Subcutaneous adipose tissue (tissue), 4 donors: ENCODE measurements around the gene ACOT12. TPM values are rescaled to one million over a fixed set of nuclear protein-coding genes. Genes with fewer than 3 reads are reported as not detected.

Experiments
- total RNA-seq, 4 donors: library from RNA; depleted of rRNA; stranded (reverse); fragments of >200 nt; gene quantifications; one replicate each; pipeline ENCODE4 v1.1.0, GENCODE V29; 2016
- TF ChIP-seq, protein P1 (sequence below): fragments of 450-650 bp; IDR thresholded peaks from one replicate; pipeline ENCODE4 v1.5.1; 2016; ENCODE audit warnings: low read depth, mild to moderate bottlenecking, control low read depth, antibody characterized with exemption, moderate library complexity

ACOT12 gene
- total RNA-seq, 4 donors from 2014 or later: not detected

DNA sequence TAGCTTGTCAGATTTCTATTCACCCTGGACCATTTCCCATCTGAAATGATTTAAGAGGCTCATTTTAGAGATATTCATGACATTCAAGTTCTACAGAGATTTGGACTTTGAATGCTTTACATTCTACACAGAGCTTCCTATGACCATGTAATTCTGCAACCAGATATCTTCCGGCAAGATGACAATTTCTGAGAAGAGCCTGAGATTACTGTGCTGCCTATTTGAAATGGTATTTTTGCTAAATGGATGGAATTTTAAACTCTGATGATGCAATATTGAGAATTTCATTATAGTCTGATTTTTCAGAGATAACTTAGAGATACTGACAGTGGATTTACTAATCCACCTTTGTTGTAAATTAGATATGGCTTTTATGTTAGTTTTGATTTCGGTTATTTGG lies 16.0 kb upstream of the ACOT12 start:
- TF ChIP-seq, protein P1, sequence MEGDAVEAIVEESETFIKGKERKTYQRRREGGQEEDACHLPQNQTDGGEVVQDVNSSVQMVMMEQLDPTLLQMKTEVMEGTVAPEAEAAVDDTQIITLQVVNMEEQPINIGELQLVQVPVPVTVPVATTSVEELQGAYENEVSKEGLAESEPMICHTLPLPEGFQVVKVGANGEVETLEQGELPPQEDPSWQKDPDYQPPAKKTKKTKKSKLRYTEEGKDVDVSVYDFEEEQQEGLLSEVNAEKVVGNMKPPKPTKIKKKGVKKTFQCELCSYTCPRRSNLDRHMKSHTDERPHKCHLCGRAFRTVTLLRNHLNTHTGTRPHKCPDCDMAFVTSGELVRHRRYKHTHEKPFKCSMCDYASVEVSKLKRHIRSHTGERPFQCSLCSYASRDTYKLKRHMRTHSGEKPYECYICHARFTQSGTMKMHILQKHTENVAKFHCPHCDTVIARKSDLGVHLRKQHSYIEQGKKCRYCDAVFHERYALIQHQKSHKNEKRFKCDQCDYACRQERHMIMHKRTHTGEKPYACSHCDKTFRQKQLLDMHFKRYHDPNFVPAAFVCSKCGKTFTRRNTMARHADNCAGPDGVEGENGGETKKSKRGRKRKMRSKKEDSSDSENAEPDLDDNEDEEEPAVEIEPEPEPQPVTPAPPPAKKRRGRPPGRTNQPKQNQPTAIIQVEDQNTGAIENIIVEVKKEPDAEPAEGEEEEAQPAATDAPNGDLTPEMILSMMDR: no peak

DNA sequence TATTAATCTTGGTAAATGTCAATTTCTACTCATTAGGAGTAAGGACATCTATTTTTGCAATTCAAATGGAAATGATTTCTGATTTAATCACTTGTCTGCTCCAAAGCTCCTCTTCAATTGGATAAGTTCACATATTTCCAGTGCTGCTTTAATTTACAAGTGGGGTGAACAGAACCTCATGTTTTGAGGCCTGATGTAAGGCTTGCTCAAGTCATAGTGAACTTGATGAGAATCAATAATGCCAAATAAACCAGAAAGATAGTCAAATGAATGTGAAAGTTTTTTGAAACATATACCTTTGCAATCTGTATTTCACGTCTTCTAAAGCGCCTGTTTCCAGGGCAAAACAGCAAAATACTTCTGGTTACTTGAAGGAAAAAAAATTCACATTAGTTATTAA lies 15.4 kb upstream of the ACOT12 start:
- TF ChIP-seq, protein P1: no peak

GRCh38 chr5:81408496-81408895 lies 14.6 kb upstream of the ACOT12 start:
- TF ChIP-seq, protein P1: no peak

DNA sequence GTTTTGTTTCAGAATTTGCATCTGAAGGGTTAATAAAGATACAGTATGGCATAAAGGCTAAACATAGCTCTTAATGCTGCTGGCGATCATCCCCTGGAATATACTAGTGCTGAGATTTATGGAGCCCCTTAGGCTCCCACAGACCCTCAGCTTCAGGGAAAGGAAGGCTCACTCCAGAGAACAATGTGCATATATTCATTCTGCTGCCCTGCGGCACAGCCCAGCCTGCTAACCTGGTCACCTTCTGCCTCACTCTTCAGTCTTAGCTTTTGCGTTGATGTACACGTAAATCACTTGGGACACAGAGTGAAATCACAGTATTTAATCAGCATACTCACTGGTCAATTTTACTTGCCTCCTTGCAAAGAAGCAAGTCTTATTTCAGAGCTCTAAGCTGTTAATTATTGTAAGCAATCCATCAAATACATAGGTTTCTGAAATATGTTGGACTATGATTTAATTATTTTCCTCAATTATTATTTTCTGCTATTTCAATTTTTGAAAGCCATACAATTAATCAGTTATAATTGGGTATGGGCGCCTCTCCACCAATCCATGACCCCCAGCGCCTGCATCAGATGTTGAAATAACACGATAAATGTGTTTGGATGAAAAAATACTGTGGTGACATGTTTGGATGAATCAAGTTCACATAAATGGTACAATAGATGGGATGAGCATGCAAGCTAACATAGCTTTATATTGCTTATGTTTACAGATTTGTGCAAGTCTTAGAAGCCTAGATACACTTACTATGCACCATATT lies 11.4 kb upstream of the ACOT12 start:
- TF ChIP-seq, protein P1: no peak

DNA sequence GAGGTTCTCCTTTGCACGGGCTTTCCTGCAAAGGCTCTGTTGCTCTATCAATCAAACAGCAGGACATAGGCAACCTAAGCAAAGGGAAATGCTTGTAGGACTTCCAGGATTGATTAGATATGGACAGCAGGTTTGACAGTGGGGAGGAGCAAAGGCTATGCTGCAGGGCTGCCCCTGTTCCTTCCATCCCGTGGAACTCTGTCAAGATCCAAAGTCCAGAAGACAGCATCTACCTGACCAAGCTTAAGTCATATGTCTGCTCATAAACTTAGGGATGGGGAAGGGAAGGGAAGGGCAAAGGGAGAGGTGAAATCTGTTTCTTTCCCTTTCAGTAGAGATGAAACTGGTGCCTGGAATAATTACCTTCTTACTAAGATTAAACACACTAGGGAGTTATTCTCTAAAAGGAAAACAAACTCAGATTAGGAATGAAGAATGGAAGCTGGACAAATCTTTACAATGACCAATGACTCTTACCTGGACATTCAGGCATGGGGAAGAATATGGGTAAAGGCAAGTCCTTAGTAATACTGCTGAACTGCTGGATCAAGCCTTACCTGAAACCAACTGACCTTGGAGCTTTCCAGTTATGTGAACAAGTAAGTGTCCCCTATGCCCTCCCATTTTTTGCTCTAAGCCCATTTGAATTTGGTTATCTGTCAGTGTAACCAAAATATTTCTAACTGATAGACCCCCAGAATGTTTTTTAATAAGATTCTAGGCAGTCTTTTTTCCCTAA lies 8.4 kb upstream of the ACOT12 start:
- TF ChIP-seq, protein P1: no peak

DNA sequence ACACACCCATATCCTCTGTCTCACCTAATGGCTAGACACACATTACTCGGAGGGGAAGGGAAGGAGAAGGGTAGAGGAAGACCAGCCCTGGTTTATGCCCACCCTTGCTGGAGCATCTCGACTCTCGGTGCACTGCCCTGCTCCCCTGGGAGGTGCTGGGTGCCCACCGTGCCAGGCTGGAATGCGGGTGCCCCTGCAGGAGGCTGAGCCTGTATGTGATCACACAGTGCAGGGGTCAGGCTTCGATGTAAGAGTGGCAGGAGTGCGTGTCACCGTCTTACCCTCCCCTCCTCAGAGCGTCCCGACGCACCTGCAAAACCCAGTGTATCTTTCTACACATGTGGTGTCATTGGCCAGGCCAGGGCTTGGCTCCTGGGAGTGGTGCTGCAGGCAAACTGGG lies 7.3 kb upstream of the ACOT12 start:
- TF ChIP-seq, protein P1: no peak

DNA sequence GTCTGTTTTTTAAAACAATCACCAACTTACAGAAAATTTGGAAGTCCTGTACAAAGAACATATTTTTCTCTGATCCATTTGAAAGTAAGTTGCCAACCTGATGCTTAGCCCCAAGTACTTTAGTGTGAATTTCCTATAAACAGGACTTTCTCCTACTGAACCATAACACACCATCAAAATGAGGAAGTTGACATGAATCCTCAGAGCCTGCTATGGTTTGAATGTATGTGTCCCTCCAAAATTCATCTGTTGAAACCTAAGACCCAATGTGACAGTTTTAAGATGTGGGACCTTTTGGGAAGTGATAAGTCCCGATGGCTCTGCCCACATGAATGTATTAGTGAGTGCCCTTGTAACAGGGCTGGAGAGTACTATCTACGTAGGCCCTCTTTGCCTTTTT lies 6.4 kb upstream of the ACOT12 start:
- TF ChIP-seq, protein P1: no peak
